Upper lobe of left lung (tissue), 6 donors: ENCODE results near the gene STK11. TPM values are rescaled to one million over a fixed set of nuclear protein-coding genes. Genes with fewer than 3 reads are reported as not detected.

Source experiments
- ATAC-seq, 2 donors: fragments of 200-7000 bp; cut with Tn5 transposase; one replicate each; pipeline ENCODE4 v1.9.1; 2022; ENCODE audit warnings: mild to moderate bottlenecking in 2 of 2, moderate library complexity in 2 of 2; ENCODE audit not compliant: low FRiP score in 2 of 2
- DNase-seq, 2 donors: peaks; one replicate each; pipeline ENCODE4 v3.0.0-alpha.2; 2019 to 2020
- H3K27ac ChIP-seq, 4 donors: fragments of 200-600 bp; sonication (generic); one replicate each; pipeline ENCODE4 v1.5.1; 2016 to 2019
- H3K27me3 ChIP-seq, 4 donors: fragments of 200-600 bp; sonication (generic); one replicate each; pipeline ENCODE4 v1.5.1; 2017 to 2019
- H3K36me3 ChIP-seq, 4 donors: fragments of 200-600 bp; sonication (generic); one replicate each; pipeline ENCODE4 v1.5.1; 2016 to 2019
- H3K4me1 ChIP-seq, 4 donors: fragments of 200-600 bp; sonication (generic); one replicate each; pipeline ENCODE4 v1.5.1; 2018 to 2019
- H3K4me3 ChIP-seq, 4 donors: fragments of 200-600 bp; sonication (generic); one replicate each; pipeline ENCODE4 v1.5.1; 2017 to 2019; ENCODE audit warnings: mild to moderate bottlenecking in 2 of 4, moderate library complexity in 1 of 4
- H3K9me3 ChIP-seq, 4 donors: fragments of 200-600 bp; sonication (generic); one replicate each; pipeline ENCODE4 v1.5.1; 2018 to 2019
- CTCF ChIP-seq, 6 experiments: fragments of 450-650 bp in 4 of 6; fragments of 200-600 bp in 2 of 6; sonication (generic) in 2 of 6; IDR thresholded peaks; one replicate each; pipeline ENCODE4 v1.5.1; 2016 to 2019; ENCODE audit warnings: antibody characterized with exemption in 6 of 6
- EP300 ChIP-seq, 4 donors: sonication (generic); formaldehyde crosslinking; IDR thresholded peaks; one replicate each; pipeline ENCODE4 v1.5.1; 2017; ENCODE audit warnings: antibody characterized with exemption in 4 of 4, control low read depth in 2 of 4
- POLR2A ChIP-seq, 4 donors: fragments of 450-650 bp; IDR thresholded peaks; one replicate each; pipeline ENCODE4 v1.5.1; 2016 to 2017; ENCODE audit warnings: antibody characterized with exemption in 4 of 4, mild to moderate bottlenecking in 2 of 4
- POLR2AphosphoS5 ChIP-seq, 2 donors: sonication (generic); formaldehyde crosslinking; IDR thresholded peaks; one replicate each; pipeline ENCODE4 v1.5.1; 2017; ENCODE audit warnings: antibody characterized with exemption in 2 of 2
- WGBS, 2 donors: methylation state at CpG; one replicate each; pipeline ENCODE4 v1.1.5; 2017 to 2018; 5-methylcytosine and 5-hydroxymethylcytosine counted together
- total RNA-seq, 6 donors: library from RNA; depleted of rRNA in 4 of 6; stranded (reverse); fragments of >200 nt in 4 of 6; gene quantifications; one replicate each; pipeline versions ENCODE4 v1.1.0 to v1.2.1, GENCODE V29; 2016 to 2021
- donor health status: DM: no; HTN: no; CAD: no; lungs with moderate emphysema.
- donor health status: DM: no; HTN: yes; CAD: no; lungs with severe emphysema.

Gene STK11
- total RNA-seq, 6 donors from 2014 or later, result 50.2 to 168 (median 63.2) TPM

GRCh38 chr19:1169921-1170885 lies 35.4 kb upstream of the STK11 start:
- Histone ChIP-seq H3K9me3 (no peaks in the 10 kb centered on the region), H3K27me3 (no peaks in the 10 kb centered on the region), H3K4me1 (peaks cover 49 to 75% (median 56%) of the 10 kb centered on the region in 4 donors), H3K4me3 (no peak overlapping the region), H3K36me3 (peaks cover 0 to 12% (median 5%) of the 10 kb centered on the region in 4 donors), H3K27ac (peak overlapping the region; percentile 74 to 82 (median 80))
- DNase-seq (peak in 1 of 2 donors; percentile 80), ATAC-seq (peak in 1 of 2 donors; percentile 61)
- TF ChIP-seq POLR2A (IDR thresholded peaks at IDR 0.05) (peak in 1 of 4 donors; percentile 8), EP300 (IDR thresholded peaks at IDR 0.05) (no peak), CTCF (IDR thresholded peaks at IDR 0.05) (no peak), POLR2AphosphoS5 (IDR thresholded peaks at IDR 0.05) (no peak)
- WGBS, 2 donors, result 86 to 87% methylated on average over 38 to 43 of the region's 52 CpGs

DNA sequence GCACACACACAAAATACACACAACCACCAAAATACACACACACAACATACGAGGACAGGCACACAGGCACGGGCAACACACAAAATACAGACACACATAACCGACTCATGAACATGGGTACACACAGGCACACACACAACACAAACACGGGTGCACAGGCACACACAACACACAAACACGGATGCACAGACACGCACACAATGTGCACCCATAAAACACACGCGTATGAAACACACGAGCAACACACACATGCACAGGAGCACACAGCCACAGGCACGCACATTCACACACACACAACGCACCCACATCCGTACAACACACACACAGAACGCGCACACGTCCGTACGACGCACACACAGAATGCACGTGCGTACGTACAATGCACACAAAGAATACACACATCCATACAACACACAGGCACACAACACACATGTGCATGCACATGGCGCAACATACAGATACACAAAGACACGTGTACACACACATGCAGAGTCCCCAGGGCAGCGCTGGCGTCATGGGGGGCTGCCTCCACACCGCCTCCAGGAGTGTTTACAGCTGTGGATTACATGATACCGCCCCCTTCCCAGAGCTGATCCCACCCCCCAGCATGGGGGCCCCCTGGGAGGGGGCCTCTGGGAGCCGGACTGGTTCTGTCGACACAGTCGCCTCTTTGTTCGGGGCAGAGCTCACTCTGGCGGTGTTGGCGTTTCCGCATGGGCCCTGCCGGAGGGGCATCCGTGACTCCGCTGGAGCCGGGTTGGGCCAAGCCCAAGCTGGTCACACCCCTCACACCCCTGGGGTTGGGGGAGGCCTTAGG lies 34.4 kb upstream of the STK11 start:
- H3K9me3 ChIP-seq, result no peaks in the 10 kb centered on the region
- no peak for TF ChIP-seq EP300 (IDR thresholded peaks at IDR 0.05)
- TF ChIP-seq POLR2AphosphoS5 (IDR thresholded peaks at IDR 0.05), result no peak
- no peak for TF ChIP-seq POLR2A (IDR thresholded peaks at IDR 0.05)
- TF ChIP-seq CTCF (IDR thresholded peaks at IDR 0.05), result no peak
- 70 to 89% methylated on average over 30 to 37 of the region's 38 CpGs for WGBS, 2 donors
- H3K4me1 ChIP-seq, result peaks cover 47 to 72% (median 55%) of the 10 kb centered on the region in 4 donors
- peak overlapping the region; percentile 98 to 99 (median 98) for H3K27ac ChIP-seq
- H3K27me3 ChIP-seq, result no peaks in the 10 kb centered on the region
- peak overlapping the region in 3 of 4 donors; percentile 93 to 97 (median 94) for H3K4me3 ChIP-seq
- ATAC-seq, result no peak
- H3K36me3 ChIP-seq, result peaks cover 0 to 12% (median 5%) of the 10 kb centered on the region in 4 donors
- DNase-seq, result peak in 1 of 2 donors; percentile 83

GRCh38 chr19:1171755-1172352 lies 33.7 kb upstream of the STK11 start:
- H3K27ac ChIP-seq, result peak overlapping the region; percentile 98 to 99 (median 98)
- WGBS, 2 donors, result 49 to 59% methylated on average over 10 to 15 of the region's 15 CpGs
- peak in 1 of 2 donors; percentile 54 for DNase-seq
- no peak for ATAC-seq
- peak overlapping the region in 3 of 4 donors; percentile 93 to 97 (median 94) for H3K4me3 ChIP-seq
- no peaks in the 10 kb centered on the region for H3K9me3 ChIP-seq
- H3K36me3 ChIP-seq, result peaks cover 0 to 10% (median 4%) of the 10 kb centered on the region in 4 donors
- TF ChIP-seq POLR2A (IDR thresholded peaks at IDR 0.05), result peak in 1 of 4 donors; percentile 21
- no peak for TF ChIP-seq POLR2AphosphoS5 (IDR thresholded peaks at IDR 0.05)
- H3K4me1 ChIP-seq, result peaks cover 46 to 66% (median 55%) of the 10 kb centered on the region in 4 donors
- H3K27me3 ChIP-seq, result no peaks in the 10 kb centered on the region

GRCh38 chr19:1172353-1173158 lies 33.0 kb upstream of the STK11 start:
- ATAC-seq, result peak in 1 of 2 donors; percentile 55

More at GRCh38 chr19:1172353-1173158, 33.0 kb upstream of the STK11 start:
- WGBS, 2 donors, result 10 to 15% methylated on average over 11 to 33 of the region's 36 CpGs
- H3K27me3 ChIP-seq, result no peaks in the 10 kb centered on the region
- peak; percentile 74 to 77 for DNase-seq
- H3K27ac ChIP-seq, result peak overlapping the region; percentile 98 to 99 (median 98)
- TF ChIP-seq CTCF (IDR thresholded peaks at IDR 0.05) (no peak), POLR2A (IDR thresholded peaks at IDR 0.05) (peak in 2 of 4 donors; percentile 5 to 17), POLR2AphosphoS5 (IDR thresholded peaks at IDR 0.05) (peak; percentile 70 to 90), EP300 (IDR thresholded peaks at IDR 0.05) (peak in 2 of 4 donors; percentile 35 to 74)
- peaks cover 44 to 66% (median 55%) of the 10 kb centered on the region in 4 donors for H3K4me1 ChIP-seq
- H3K36me3 ChIP-seq, result peaks cover 0 to 6% (median 2%) of the 10 kb centered on the region in 4 donors
- peak overlapping the region; percentile 81 to 97 (median 94) for H3K4me3 ChIP-seq
- H3K9me3 ChIP-seq, result no peaks in the 10 kb centered on the region
